K562 (cell line): Measurements from ENCODE around the gene RAB7A. TPM values are rescaled to one million over a fixed set of nuclear protein-coding genes. Genes with fewer than 3 reads are reported as not detected.

ENCODE experiments used
- CBFB ChIP-seq: sonication (generic); formaldehyde crosslinking; IDR thresholded peaks from 2 replicates; pipeline ENCODE4 v1.4.0; 2020; ENCODE audit warnings: mild to moderate bottlenecking, missing genetic modification reagents
- CGGBP1 ChIP-seq: fragments of 250-450 bp; sonication (Bioruptor Pico); IDR thresholded peaks from 2 replicates; pipeline ENCODE4 v1.9.0; 2021; ENCODE audit warnings: mild to moderate bottlenecking
- CREB5 ChIP-seq: fragments of 250-450 bp; sonication (Bioruptor Pico); IDR thresholded peaks from 2 replicates; pipeline ENCODE4 v1.5.0; 2020; ENCODE audit warnings: mild to moderate bottlenecking
- ELK1 ChIP-seq: sonication (generic); formaldehyde crosslinking; IDR thresholded peaks from 2 replicates; pipeline ENCODE4 v1.8.1; 2022; ENCODE audit warnings: missing genetic modification reagents
- ETS1 ChIP-seq: conservative IDR thresholded peaks from 2 replicates; pipeline ENCODE4 v1.6.1; 2011; ENCODE audit warnings: low read depth, mild to moderate bottlenecking, low read length; ENCODE audit not compliant: control insufficient read depth
- FIP1L1 ChIP-seq: fragments of 200-400 bp; formaldehyde crosslinking; IDR thresholded peaks from 2 replicates; pipeline ENCODE4 v1.6.1; 2018; ENCODE audit warnings: mild to moderate bottlenecking, low read depth, low read length; ENCODE audit not compliant: poor library complexity, severe bottlenecking
- FOXK1 ChIP-seq: sonication (generic); formaldehyde crosslinking; IDR thresholded peaks from 2 replicates; pipeline ENCODE4 v1.8.0; 2022; ENCODE audit warnings: missing genetic modification reagents, mild to moderate bottlenecking, borderline replicate concordance
- HDAC1 ChIP-seq, 2 experiments: fragments of 450-650 bp; IDR thresholded peaks; 2 replicates each; pipeline ENCODE4 v1.6.1; 2016 to 2017; ENCODE audit warnings: inconsistent platforms in 1 of 2, mild to moderate bottlenecking in 1 of 2, moderate library complexity in 1 of 2
- HNRNPL ChIP-seq: fragments of 200-400 bp; formaldehyde crosslinking; IDR thresholded peaks from 2 replicates; pipeline ENCODE4 v1.6.1; 2017; ENCODE audit warnings: low read depth, mild to moderate bottlenecking, low read length
- MAFK ChIP-seq: IDR thresholded peaks from 2 replicates; pipeline ENCODE4 v1.6.1; 2011; ENCODE audit warnings: low read length, improper control_type of control experiment
- MED1 ChIP-seq: sonication (generic); formaldehyde crosslinking; IDR thresholded peaks from 2 replicates; pipeline ENCODE4 v1.8.1; 2023; ENCODE audit warnings: missing genetic modification reagents, borderline replicate concordance
- MTA2 ChIP-seq: fragments of 450-650 bp; IDR thresholded peaks from 2 replicates; pipeline ENCODE4 v1.6.1; 2016; ENCODE audit warnings: low read depth
- NEUROD1 ChIP-seq: fragments of 150-350 bp; IDR thresholded peaks from 2 replicates; pipeline ENCODE4 v1.6.1; 2014; ENCODE audit warnings: borderline replicate concordance, low read length, low read depth; ENCODE audit not compliant: partially characterized antibody
- NR3C1 ChIP-seq: sonication (generic); formaldehyde crosslinking; IDR thresholded peaks from 2 replicates; pipeline ENCODE4 v1.8.1; 2022; ENCODE audit warnings: missing genetic modification reagents
- PHF8 ChIP-seq: fragments of 200-600 bp; sonication (generic); IDR thresholded peaks from 2 replicates; pipeline ENCODE4 v1.6.1; 2012; ENCODE audit warnings: mixed run types, mild to moderate bottlenecking, inconsistent platforms, low read length, moderate library complexity, borderline replicate concordance
- RBM25 ChIP-seq: fragments of 200-400 bp; formaldehyde crosslinking; IDR thresholded peaks from 2 replicates; pipeline ENCODE4 v1.6.1; 2018; ENCODE audit warnings: low read length, low read depth, moderate library complexity; ENCODE audit not compliant: severe bottlenecking
- RCOR1 ChIP-seq, 2 experiments: IDR thresholded peaks; 2 replicates each; pipeline ENCODE4 v1.6.1; 2012; ENCODE audit warnings: low read depth in 2 of 2, low read length in 2 of 2, borderline replicate concordance in 1 of 2, improper control_type of control experiment in 1 of 2
- SMAD4 ChIP-seq: fragments of 250-450 bp; sonication (Bioruptor Pico); conservative IDR thresholded peaks from 2 replicates; pipeline ENCODE4 v1.8.0; 2021; ENCODE audit warnings: inconsistent platforms, mild to moderate bottlenecking, moderate library complexity
- SMARCC2 ChIP-seq: fragments of 450-650 bp; IDR thresholded peaks from 2 replicates; pipeline ENCODE4 v1.6.1; 2017; ENCODE audit warnings: antibody characterized with exemption, moderate library complexity, mild to moderate bottlenecking, low read depth
- TRIM24 ChIP-seq, 2 experiments: fragments of 450-650 bp; IDR thresholded peaks; 2 replicates each; pipeline ENCODE4 v1.6.1; 2016
- ZHX1 ChIP-seq: fragments of 150-350 bp; conservative IDR thresholded peaks from 2 replicates; pipeline ENCODE4 v1.6.1; 2014; ENCODE audit warnings: low read length
- ZNF232 ChIP-seq: sonication (generic); formaldehyde crosslinking; IDR thresholded peaks from 2 replicates; pipeline ENCODE4 v1.8.0; 2022; ENCODE audit warnings: mild to moderate bottlenecking, missing genetic modification reagents
- ZNF561 ChIP-seq: fragments of 450-650 bp; formaldehyde crosslinking; conservative IDR thresholded peaks from 2 replicates; pipeline ENCODE4 v1.4.0; 2020; ENCODE audit warnings: mild to moderate bottlenecking, moderate library complexity
- ZNF778 ChIP-seq: fragments of 450-650 bp; formaldehyde crosslinking; IDR thresholded peaks from 2 replicates; pipeline ENCODE4 v1.4.0; 2020; ENCODE audit warnings: mild to moderate bottlenecking, moderate library complexity
- polyA plus RNA-seq, 8 experiments: library from polyadenylated mRNA; depleted of rRNA in 4 of 8; stranded (reverse) in 5 of 8; unstranded in 3 of 8; fragments of >200 nt; fragmentation: Nextera tagmentation in 2 of 8; fragmentation: Illumina TruSeq in 1 of 8; extraction: Ambion mirVana in 2 of 8; extraction: Trizol in 1 of 8; gene quantifications; 2 replicates each; pipeline versions ENCODE4 v1.2.1 to v1.2.3, GENCODE V29; 2011 to 2014; ENCODE audit warnings: inconsistent platforms in 1 of 8, missing spikeins in 1 of 8
- total RNA-seq, 7 experiments: library from RNA; depleted of rRNA in 6 of 7; stranded (reverse); fragments of >200 nt in 6 of 7; fragmentation: Illumina TruSeq in 2 of 7; extraction: Trizol in 2 of 7; gene quantifications; 2 replicates each; pipeline versions ENCODE4 v1.2.1 to v1.2.3, GENCODE V29; 2011 to 2021; ENCODE audit warnings: low replicate concordance in 1 of 7

RAB7A gene
- total and polyA plus RNA-seq, 9 of the 15 experiments (the other 6 are each of a cell fraction or from before 2014, with no cell fraction given), result 30.9 to 204 (median 72.8) TPM

GRCh38 chr3:128727059-128727458 lies 1.1 kb downstream of the RAB7A start (continued):
- no peak for TF ChIP-seq FOXK1 (CRISPR knock-in tag)
- no peak for TF ChIP-seq ZNF561 (CRISPR knock-in tag)
- TF ChIP-seq ZNF232 (CRISPR knock-in tag), result no peak
- no peak for TF ChIP-seq NR3C1 (CRISPR knock-in tag)
- peak; percentile 97 for TF ChIP-seq RBM25
- TF ChIP-seq PHF8, result no peak
- no peak for TF ChIP-seq ZNF778 (CRISPR knock-in tag)
- no peak for TF ChIP-seq CGGBP1 (CRISPR knock-in tag)
- no peak for TF ChIP-seq HDAC1 (IDR thresholded peaks at IDR 0.05)
- TF ChIP-seq TRIM24 (IDR thresholded peaks at IDR 0.05), result no peak
- TF ChIP-seq SMARCC2, result no peak
- no peak for TF ChIP-seq MAFK
- TF ChIP-seq ZHX1, result no peak
- TF ChIP-seq CBFB (CRISPR knock-in tag), result no peak
- no peak for TF ChIP-seq MTA2
- TF ChIP-seq HNRNPL, result no peak
- TF ChIP-seq CREB5 (CRISPR knock-in tag), result no peak
- no peak for TF ChIP-seq FIP1L1
- TF ChIP-seq ELK1 (CRISPR knock-in tag), result no peak
- no peak for TF ChIP-seq ETS1
- TF ChIP-seq NEUROD1, result no peak
- TF ChIP-seq MED1, result no peak
- TF ChIP-seq SMAD4 (CRISPR knock-in tag), result no peak
- peak in 1 of 2 experiments; percentile 51; a peak in 2 of 4 replicates for TF ChIP-seq RCOR1 (IDR thresholded peaks at IDR 0.05; ENCODE audit: borderline replicate concordance in 1 of 2, low read depth in 2 of 2, low read length in 2 of 2)
